K562 (cell line): Measurements from ENCODE around the gene AGTR1. TPM values are rescaled to one million over a fixed set of nuclear protein-coding genes. Genes with fewer than 3 reads are reported as not detected.

Experiments used
- ATAC-seq: fragments of 200-7000 bp; cut with Tn5 transposase; 3 replicates; pipeline ENCODE4 v1.9.1; 2020; ENCODE audit warnings: moderate library complexity
- BruUV-seq: library from RNA; stranded (reverse); fragments of 400-500 nt; replicated peaks from 2 replicates; lab custom pipeline; 2021; lab: Mats Ljungman, UMichigan
- CTCF ChIA-PET: fragments of 300-600 bp; formaldehyde crosslinking; extraction: SDS; loops from one replicate; lab custom pipeline; 2021; ENCODE audit warnings: low intra/inter-chr PET ratio; lab: Yijun Ruan, JAX
- POLR2A ChIA-PET: fragments of 300-600, 350-650 bp; sonication (Branson Sonifier 250); formaldehyde crosslinking; extraction: SDS; loops from one replicate; lab custom pipeline; 2021; ENCODE audit warnings: antibody characterized with exemption, inconsistent platforms; lab: Yijun Ruan, JAX
- DNase-seq, 4 experiments: peaks; one replicate each; pipeline versions ENCODE4 v3.0.0 to v3.0.0-alpha.2; 2011 to 2018; ENCODE audit warnings: low spot score in 3 of 4, mixed read lengths in 3 of 4; ENCODE audit errors: extremely low read depth in 1 of 4
- FAIRE-seq: peaks from 2 replicates; lab custom pipeline; 2011; peaks lifted over from hg19 to GRCh38; lab: Jason Lieb, UNC
- H2AFZ ChIP-seq: 2 replicates; pipeline ENCODE4 v1.6.0; 2011; ENCODE audit warnings: low read depth, low read length, control low read depth, inconsistent platforms
- H3K27ac ChIP-seq: fragments of 200-600 bp; 3 replicates; pipeline ENCODE4 v1.8.0; 2011; ENCODE audit warnings: low read depth, mild to moderate bottlenecking, control low read depth, inconsistent platforms, low read length, moderate library complexity, mixed read lengths; ENCODE audit errors: extremely low read depth
- H3K27me3 ChIP-seq, 2 experiments: fragments of 300-600 bp in 1 of 2; 2 replicates in 1 of 2; 3 replicates in 1 of 2; pipeline versions ENCODE4 v1.6.0 to v1.8.0; 2011; ENCODE audit warnings: inconsistent platforms in 2 of 2, low read length in 2 of 2, mild to moderate bottlenecking in 1 of 2, mixed read lengths in 1 of 2, moderate library complexity in 1 of 2; ENCODE audit not compliant: control insufficient read depth in 2 of 2, insufficient read depth in 2 of 2
- H3K36me3 ChIP-seq: fragments of 300-600 bp; 3 replicates; pipeline ENCODE4 v1.8.0; 2011; ENCODE audit warnings: mild to moderate bottlenecking, low read length, inconsistent platforms; ENCODE audit not compliant: control insufficient read depth, insufficient read depth
- H3K4me1 ChIP-seq, 2 experiments: fragments of 200-600 bp in 1 of 2; replicated peaks in 1 of 2; 2 replicates in 1 of 2; 3 replicates in 1 of 2; pipeline versions ENCODE4 v1.5.1 to v1.8.0; 2011; ENCODE audit warnings: inconsistent platforms in 2 of 2, low read length in 2 of 2, mild to moderate bottlenecking in 1 of 2, mixed read lengths in 1 of 2, moderate library complexity in 1 of 2; ENCODE audit not compliant: control insufficient read depth in 2 of 2, insufficient read depth in 2 of 2
- H3K4me2 ChIP-seq: 2 replicates; pipeline ENCODE4 v1.6.1; 2011; ENCODE audit warnings: low read length, control low read depth, inconsistent platforms, mixed read lengths; ENCODE audit not compliant: insufficient read depth
- H3K4me3 ChIP-seq: fragments of 200-600 bp; sonication (generic), shearing (Covaris generic); 2 replicates; pipeline ENCODE4 v1.5.1; 2016; ENCODE audit warnings: control low read depth, inconsistent platforms
- H3K79me2 ChIP-seq: fragments of 200-600 bp; 3 replicates; pipeline ENCODE4 v1.8.0; 2011; ENCODE audit warnings: low read length, inconsistent platforms; ENCODE audit not compliant: control insufficient read depth, insufficient read depth
- H3K9ac ChIP-seq, 2 experiments: 2 replicates each; pipeline versions ENCODE4 v1.6.0 to v1.6.1; 2011; ENCODE audit warnings: low read depth in 2 of 2, low read length in 2 of 2, control low read depth in 1 of 2, inconsistent platforms in 1 of 2, mild to moderate bottlenecking in 1 of 2, mixed read lengths in 1 of 2; ENCODE audit not compliant: insufficient read depth in 1 of 2
- H3K9me1 ChIP-seq: one replicate; pipeline ENCODE4 v1.6.0; 2011; ENCODE audit warnings: inconsistent platforms, mild to moderate bottlenecking, low read length, moderate library complexity; ENCODE audit not compliant: control insufficient read depth, insufficient read depth
- H3K9me3 ChIP-seq: replicated peaks from 2 replicates; pipeline ENCODE4 v1.5.1; 2011; ENCODE audit warnings: low read depth, low read length, inconsistent platforms; ENCODE audit not compliant: control insufficient read depth, insufficient read depth
- H4K20me1 ChIP-seq: replicated peaks from 2 replicates; pipeline ENCODE4 v1.6.1; 2011; ENCODE audit warnings: low read length, inconsistent platforms, mixed read lengths; ENCODE audit not compliant: control insufficient read depth, insufficient read depth
- FOXA3 ChIP-seq, 2 experiments: fragments of 450-650 bp in 1 of 2; sonication (generic) in 1 of 2; formaldehyde crosslinking; IDR thresholded peaks in 1 of 2; conservative IDR thresholded peaks in 1 of 2; 2 replicates each; pipeline versions ENCODE4 v1.4.0 to v1.8.0; 2020 to 2022; ENCODE audit warnings: mild to moderate bottlenecking in 2 of 2, missing genetic modification reagents in 1 of 2
- ILF3 ChIP-seq: fragments of 450-650 bp; IDR thresholded peaks from 2 replicates; pipeline ENCODE4 v1.6.1; 2018; ENCODE audit warnings: antibody characterized with exemption, mild to moderate bottlenecking, moderate library complexity, borderline replicate concordance
- KHSRP ChIP-seq: fragments of 450-650 bp; IDR thresholded peaks from 2 replicates; pipeline ENCODE4 v1.6.1; 2017
- SAFB2 ChIP-seq: fragments of 200-400 bp; formaldehyde crosslinking; IDR thresholded peaks from 2 replicates; pipeline ENCODE4 v1.6.1; 2018; ENCODE audit warnings: borderline replicate concordance, low read length, low read depth, moderate library complexity; ENCODE audit not compliant: severe bottlenecking
- SMC3 ChIP-seq: conservative IDR thresholded peaks from 2 replicates; pipeline ENCODE4 v1.6.1; 2011; ENCODE audit warnings: low read depth, low read length, improper control_type of control experiment; ENCODE audit not compliant: insufficient read depth
- ZNF785 ChIP-seq: fragments of 250-450 bp; sonication (Bioruptor Pico); IDR thresholded peaks from 2 replicates; pipeline ENCODE4 v1.4.0; 2020; ENCODE audit warnings: mild to moderate bottlenecking
- WGBS: fragments of 100-300 bp; shearing (Covaris generic); methylation state at CpG from one replicate; pipeline ENCODE4 v1.1.6; 2016; ENCODE audit warnings: low coverage, mixed read lengths; ENCODE audit not compliant: insufficient coverage; ENCODE audit errors: missing lambda C conversion rate; 5-methylcytosine and 5-hydroxymethylcytosine counted together
- in situ Hi-C: fragments of 300-500 bp; cut with MboI; formaldehyde crosslinking; loops from 4 replicates; pipeline ENCODE4 v1.15.0; 2018; ENCODE audit warnings: inconsistent platforms, mixed read lengths
- intact Hi-C: fragments of 100-400 bp; cut with micrococcal nuclease; formaldehyde crosslinking; loops from 2 replicates; pipeline ENCODE4 v1.14.2; 2022
- polyA plus RNA-seq, 8 experiments: library from polyadenylated mRNA; depleted of rRNA in 4 of 8; stranded (reverse) in 5 of 8; unstranded in 3 of 8; fragments of >200 nt; fragmentation: Nextera tagmentation in 2 of 8; fragmentation: Illumina TruSeq in 1 of 8; extraction: Ambion mirVana in 2 of 8; extraction: Trizol in 1 of 8; gene quantifications; 2 replicates each; pipeline versions ENCODE4 v1.2.1 to v1.2.3, GENCODE V29; 2011 to 2014; ENCODE audit warnings: inconsistent platforms in 1 of 8, missing spikeins in 1 of 8
- total RNA-seq, 7 experiments: library from RNA; depleted of rRNA in 6 of 7; stranded (reverse); fragments of >200 nt in 6 of 7; fragmentation: Illumina TruSeq in 2 of 7; extraction: Trizol in 2 of 7; gene quantifications; 2 replicates each; pipeline versions ENCODE4 v1.2.1 to v1.2.3, GENCODE V29; 2011 to 2021; ENCODE audit warnings: low replicate concordance in 1 of 7
- TF ChIP-seq, protein P1 (sequence below): sonication (generic); formaldehyde crosslinking; IDR thresholded peaks from 2 replicates; pipeline ENCODE4 v1.8.0; 2022; ENCODE audit warnings: missing genetic modification reagents, mild to moderate bottlenecking, moderate library complexity, borderline replicate concordance

Gene AGTR1
- total and polyA plus RNA-seq, 9 of the 15 experiments (the other 6 are each of a cell fraction or from before 2014, with no cell fraction given), result not detected

DNA sequence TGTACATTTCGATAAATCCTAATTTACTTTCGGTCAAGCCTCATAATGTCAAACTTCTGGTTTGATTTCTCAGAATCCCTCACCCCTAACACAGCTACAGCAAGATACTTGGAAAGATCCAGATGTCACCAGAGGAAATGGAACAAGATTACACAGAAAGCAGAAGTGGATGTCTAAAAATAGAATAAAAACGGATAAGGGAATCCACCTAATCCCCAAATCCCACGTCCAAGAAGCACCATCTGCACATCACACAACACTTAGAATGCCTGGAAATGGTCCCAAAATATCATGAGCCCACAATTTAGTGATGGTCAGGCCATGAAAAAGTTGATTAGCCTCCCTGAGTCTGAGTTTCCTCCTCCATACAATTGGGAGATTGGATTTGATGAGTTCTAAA lies 61.7 kb downstream of the AGTR1 start:
- DNase-seq (no peak), FAIRE-seq (no peak)
- H3K9ac ChIP-seq, result no peak overlapping the region
- no peaks in the 10 kb centered on the region for H3K36me3 ChIP-seq
- H3K4me2 ChIP-seq, result no peak overlapping the region
- CTCF ChIA-PET, result no interaction called here
- 2% methylated on average over 4 of the region's 4 CpGs for WGBS
- no peaks in the 10 kb centered on the region for H3K79me2 ChIP-seq
- H3K4me1 ChIP-seq, result no peaks in the 10 kb centered on the region
- no peaks in the 10 kb centered on the region for H3K9me1 ChIP-seq
- H3K27ac ChIP-seq, result no peak overlapping the region
- H3K9me3 ChIP-seq, result no peaks in the 10 kb centered on the region; the same call in 1 of the 2 replicates
- TF ChIP-seq KHSRP, result no peak
- no peak for TF ChIP-seq SMC3
- TF ChIP-seq FOXA3 (CRISPR knock-in tag; conservative IDR thresholded peaks at IDR 0.05 in 1 of 2, IDR thresholded peaks at IDR 0.05 in 1 of 2), result no peak
- TF ChIP-seq ZNF785 (CRISPR knock-in tag), result no peak
- no peak for TF ChIP-seq ILF3
- TF ChIP-seq, protein P1, sequence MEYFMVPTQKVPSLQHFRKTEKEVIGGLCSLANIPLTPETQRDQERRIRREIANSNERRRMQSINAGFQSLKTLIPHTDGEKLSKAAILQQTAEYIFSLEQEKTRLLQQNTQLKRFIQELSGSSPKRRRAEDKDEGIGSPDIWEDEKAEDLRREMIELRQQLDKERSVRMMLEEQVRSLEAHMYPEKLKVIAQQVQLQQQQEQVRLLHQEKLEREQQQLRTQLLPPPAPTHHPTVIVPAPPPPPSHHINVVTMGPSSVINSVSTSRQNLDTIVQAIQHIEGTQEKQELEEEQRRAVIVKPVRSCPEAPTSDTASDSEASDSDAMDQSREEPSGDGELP (CRISPR knock-in tag), result no peak
- no peak for TF ChIP-seq SAFB2
- TF ChIP-seq, all 486 proteins: peak for 0
- no peak for ATAC-seq
- POLR2A ChIA-PET, result no interaction called here
- in situ Hi-C loops, result no loop called here
- Histone ChIP-seq H3K4me3 (no peak overlapping the region), H2AFZ (no peak overlapping the region), H3K27me3 (no peaks in the 10 kb centered on the region), H4K20me1 (no peaks in the 10 kb centered on the region)
- intact Hi-C loops, result no loop called here
- no TSS peak for BruUV-seq
